Measurements from ENCODE around the gene NUP205.

The NUP205 gene

GRCh38 chr7:135557455-135558336 lies at the start of gene NUP205:
Gene NUP205, plus strand, starts transcription at chr7:135557917. Its CDS starts 28 bp downstream, at chr7:135557945.
- DNase-seq (ENCODE audit: low read depth) = peak; percentile 90
- no peak for TF ChIP-seq CTCF (IDR thresholded peaks at IDR 0.05; ENCODE audit: low read length, missing control alignments)
- peak within 1 kb of the TSS; percentile 98 for H3K4me3 ChIP-seq (replicated peaks; ENCODE audit: low read depth, low read length)

GRCh38 chr7:135508883-135509588 lies 48.7 kb upstream of the NUP205 start:
- DNase-seq (ENCODE audit: low read depth) = peak; percentile 29
- peak overlapping the region; percentile 80 for H3K4me3 ChIP-seq (replicated peaks; ENCODE audit: low read depth, low read length)

DNA sequence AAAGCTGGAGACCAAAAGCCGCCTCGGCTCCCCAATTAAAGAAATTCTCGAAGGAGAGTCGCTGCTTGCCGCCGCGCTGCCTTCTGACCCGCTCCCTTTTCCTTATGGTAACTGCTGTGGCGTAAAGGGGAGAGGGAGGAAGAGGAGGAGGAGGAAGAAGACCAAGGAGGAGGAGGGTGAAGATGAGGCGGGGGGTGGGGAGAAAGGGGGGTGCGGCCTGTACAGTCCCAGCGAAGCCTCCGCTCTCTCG lies 48.2 kb upstream of the NUP205 start:
- no peak for TF ChIP-seq CTCF (IDR thresholded peaks at IDR 0.05; ENCODE audit: low read length, missing control alignments)
- peak overlapping the region; percentile 80 for H3K4me3 ChIP-seq (replicated peaks; ENCODE audit: low read depth, low read length)
- DNase-seq (ENCODE audit: low read depth) = peak; percentile 61

More at GRCh38 chr7:135508883-135509588, 48.7 kb upstream of the NUP205 start:
- no peak for TF ChIP-seq CTCF (IDR thresholded peaks at IDR 0.05; ENCODE audit: low read length, missing control alignments)

DNA sequence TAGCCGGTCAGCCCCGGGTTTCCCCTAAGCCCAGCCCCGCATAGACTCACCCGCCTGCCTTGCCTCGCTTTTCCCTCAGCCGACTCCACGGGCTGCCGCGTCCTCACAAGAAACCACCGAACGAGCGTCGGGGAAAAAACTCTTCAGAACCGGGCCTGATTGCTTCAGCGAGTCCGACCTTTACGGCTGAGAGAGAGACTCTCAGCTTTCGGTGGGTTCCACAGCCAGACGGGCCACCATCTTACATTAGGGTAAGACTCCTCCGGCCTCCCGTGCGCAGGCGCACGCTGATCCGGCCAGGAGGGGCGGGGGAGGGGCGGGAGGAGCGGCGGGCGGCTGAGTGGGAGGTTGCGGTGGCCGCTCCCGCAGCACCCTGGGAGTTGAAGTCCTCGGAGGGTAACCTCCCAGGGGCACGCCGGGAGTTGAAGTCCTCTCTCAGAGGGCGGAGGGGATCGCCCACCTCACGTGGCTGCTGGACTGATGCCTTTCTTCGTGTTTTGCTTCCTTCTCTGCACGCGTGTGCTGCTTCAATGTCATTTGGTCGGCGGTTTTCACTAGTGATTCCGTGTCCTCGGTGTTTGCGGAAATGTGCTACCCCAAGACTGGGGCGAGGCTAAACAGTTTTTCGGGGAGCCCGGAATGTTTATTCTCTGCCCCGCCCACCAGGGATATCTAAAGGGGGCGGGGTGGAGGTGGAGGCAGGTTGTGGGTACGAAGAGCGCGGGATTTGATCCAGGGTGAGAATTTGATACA lies 47.7 kb upstream of the NUP205 start, which contains the start of gene CNOT4:
Gene CNOT4, minus strand, starts transcription at position 264 of the 753 bp plus-strand sequence. CDS start 71,771 bp downstream, outside the sequence.
- H3K4me3 ChIP-seq (replicated peaks; ENCODE audit: low read depth, low read length) = peak within 1 kb of the TSS; percentile 80
- TF ChIP-seq CTCF (IDR thresholded peaks at IDR 0.05; ENCODE audit: low read length, missing control alignments) = no peak
- peak; percentile 96 for DNase-seq (ENCODE audit: low read depth)

GRCh38 chr7:135510592-135511183 lies 47.0 kb upstream of the NUP205 start:
- H3K4me3 ChIP-seq (replicated peaks; ENCODE audit: low read depth, low read length) = peak overlapping the region; percentile 80
- peak; percentile 33 for TF ChIP-seq CTCF (IDR thresholded peaks at IDR 0.05; ENCODE audit: low read length, missing control alignments)
- peak; percentile 46 for DNase-seq (ENCODE audit: low read depth)

DNA sequence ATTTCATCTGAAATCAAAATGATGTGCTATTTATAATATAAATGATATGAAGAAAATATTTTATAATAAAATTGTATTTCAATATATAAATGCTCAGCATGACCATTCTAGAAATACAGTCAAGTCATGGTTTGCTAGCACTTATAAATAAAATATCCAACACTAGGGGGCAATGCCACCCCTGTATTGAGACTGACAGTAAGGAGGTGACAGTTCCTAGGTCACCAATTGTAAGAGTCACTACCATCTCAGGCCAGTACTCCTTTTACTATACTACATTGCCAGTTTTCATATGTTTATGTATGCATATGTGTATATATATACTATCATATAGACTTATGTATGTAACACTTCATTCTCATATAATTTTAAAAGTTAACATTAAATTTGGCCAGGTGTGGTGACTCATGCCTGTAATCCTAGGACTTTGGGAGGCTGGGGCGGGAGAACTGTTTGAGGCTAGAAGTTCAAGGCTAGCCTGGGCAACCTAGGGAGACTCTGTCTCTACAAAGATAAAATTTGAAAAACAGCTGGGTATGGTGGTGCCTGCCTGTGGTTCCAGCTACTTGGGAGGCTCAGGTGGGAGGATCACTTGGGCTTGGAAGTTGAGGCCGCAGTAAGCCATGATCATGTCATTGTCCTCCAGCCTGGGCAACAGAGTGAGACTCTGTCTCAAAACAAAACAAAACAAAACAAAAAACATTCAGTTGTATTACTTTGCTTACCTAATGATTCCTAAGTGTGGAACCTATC lies 45.4 kb upstream of the NUP205 start:
- TF ChIP-seq CTCF (IDR thresholded peaks at IDR 0.05; ENCODE audit: low read length, missing control alignments) = peak; percentile 61
- peak; percentile 84 for DNase-seq (ENCODE audit: low read depth)
- no peak overlapping the region for H3K4me3 ChIP-seq (replicated peaks; ENCODE audit: low read depth, low read length)
